Left lung (tissue), 10 donors: ENCODE data around the gene FUT2. TPM values are rescaled to one million over a fixed set of nuclear protein-coding genes. Genes with fewer than 3 reads are reported as not detected.

Experiments used
- ATAC-seq: fragments of 200-7000 bp; cut with Tn5 transposase; one replicate; pipeline ENCODE4 v1.9.1; 2020; ENCODE audit warnings: moderate library complexity
- DNase-seq, 4 donors: peaks; one replicate each; pipeline ENCODE4 v3.0.0-alpha.2; 2013 to 2020
- H3K27ac ChIP-seq, 2 donors: fragments of 200-600 bp; sonication (generic) in 1 of 2; one replicate each; pipeline versions ENCODE4 v1.5.0 to v1.8.0; 2020 to 2021
- H3K27me3 ChIP-seq, 2 donors: fragments of 200-600 bp; sonication (generic) in 1 of 2; one replicate each; pipeline versions ENCODE4 v1.5.0 to v1.8.0; 2020 to 2021
- H3K36me3 ChIP-seq, 2 donors: fragments of 200-600 bp; sonication (generic) in 1 of 2; one replicate each; pipeline versions ENCODE4 v1.5.0 to v1.8.0; 2020 to 2021
- H3K4me1 ChIP-seq, 2 donors: fragments of 200-600 bp; one replicate each; pipeline ENCODE4 v1.8.0; 2021
- H3K4me3 ChIP-seq, 2 donors: fragments of 200-600 bp; sonication (generic) in 1 of 2; one replicate each; pipeline versions ENCODE4 v1.5.0 to v1.8.0; 2020 to 2021; ENCODE audit warnings: mild to moderate bottlenecking in 1 of 2
- H3K9me3 ChIP-seq, 2 donors: fragments of 200-600 bp; sonication (generic) in 1 of 2; one replicate each; pipeline versions ENCODE4 v1.5.0 to v1.8.0; 2020 to 2021
- intact Hi-C, 2 donors: fragments of 100-400 bp; cut with DNase I; formaldehyde crosslinking; loops; one replicate each; pipeline versions ENCODE4 v1.11.2 to v1.14.2; 2022
- polyA plus RNA-seq, 6 donors: library from polyadenylated mRNA; unstranded; fragments of 120-200 nt; gene quantifications; one replicate each; pipeline ENCODE4 v1.2.1, GENCODE V29; 2013; ENCODE audit not compliant: insufficient read length in 6 of 6
- total RNA-seq, 2 donors: library from RNA; stranded (reverse); fragmentation: NEBNext Ultra II Directional; extraction: Animal tissue kit (Norgen Biotek cat#: 25700); gene quantifications; one replicate each; pipeline ENCODE4 v1.2.1, GENCODE V29; 2021
- TF ChIP-seq, protein P1 (sequence below), 2 donors: fragments of 200-600 bp; sonication (generic) in 1 of 2; IDR thresholded peaks; one replicate each; pipeline versions ENCODE4 v1.5.0 to v1.8.0; 2021; ENCODE audit warnings: antibody characterized with exemption in 2 of 2
- donor health status: DM: no; HTN: yes; CAD: no.
- donor health status: DM: no; HTN: no; CAD: no.

The FUT2 gene
- total and polyA plus RNA-seq, 8 donors = 1.1 to 3.7 (median 2.7) TPM

DNA sequence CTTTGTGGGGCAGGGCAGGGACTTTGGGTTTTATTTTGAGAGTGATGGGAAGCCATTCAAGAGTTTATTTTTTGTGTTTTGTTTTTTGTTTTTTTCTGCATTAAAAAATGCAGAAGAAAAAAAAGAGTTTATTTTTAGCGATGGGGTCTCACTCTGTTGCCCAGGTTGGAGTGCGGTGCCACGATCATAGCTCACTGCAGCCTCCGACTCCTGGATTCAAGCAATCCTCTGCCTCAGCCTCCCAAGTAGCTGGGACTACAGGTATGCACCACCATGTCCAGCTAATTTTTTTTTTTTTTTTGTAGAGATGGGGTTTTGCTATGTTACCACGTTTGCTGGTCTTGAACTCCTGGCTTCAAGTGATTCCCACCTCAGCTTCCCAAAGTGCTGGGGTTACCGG is 37.3 kb upstream of the FUT2 start:
- DNase-seq (no peak), ATAC-seq (no peak)
- peaks cover 5 to 13% of the 10 kb centered on the region in 2 donors for H3K4me1 ChIP-seq
- TF ChIP-seq, protein P1, sequence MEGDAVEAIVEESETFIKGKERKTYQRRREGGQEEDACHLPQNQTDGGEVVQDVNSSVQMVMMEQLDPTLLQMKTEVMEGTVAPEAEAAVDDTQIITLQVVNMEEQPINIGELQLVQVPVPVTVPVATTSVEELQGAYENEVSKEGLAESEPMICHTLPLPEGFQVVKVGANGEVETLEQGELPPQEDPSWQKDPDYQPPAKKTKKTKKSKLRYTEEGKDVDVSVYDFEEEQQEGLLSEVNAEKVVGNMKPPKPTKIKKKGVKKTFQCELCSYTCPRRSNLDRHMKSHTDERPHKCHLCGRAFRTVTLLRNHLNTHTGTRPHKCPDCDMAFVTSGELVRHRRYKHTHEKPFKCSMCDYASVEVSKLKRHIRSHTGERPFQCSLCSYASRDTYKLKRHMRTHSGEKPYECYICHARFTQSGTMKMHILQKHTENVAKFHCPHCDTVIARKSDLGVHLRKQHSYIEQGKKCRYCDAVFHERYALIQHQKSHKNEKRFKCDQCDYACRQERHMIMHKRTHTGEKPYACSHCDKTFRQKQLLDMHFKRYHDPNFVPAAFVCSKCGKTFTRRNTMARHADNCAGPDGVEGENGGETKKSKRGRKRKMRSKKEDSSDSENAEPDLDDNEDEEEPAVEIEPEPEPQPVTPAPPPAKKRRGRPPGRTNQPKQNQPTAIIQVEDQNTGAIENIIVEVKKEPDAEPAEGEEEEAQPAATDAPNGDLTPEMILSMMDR (IDR thresholded peaks at IDR 0.05) = no peak
- H3K36me3 ChIP-seq = no peaks in the 10 kb centered on the region
- intact Hi-C loops = no loop called here
- no peak overlapping the region for H3K4me3 ChIP-seq
- no peaks in the 10 kb centered on the region for H3K27me3 ChIP-seq
- H3K9me3 ChIP-seq = no peaks in the 10 kb centered on the region
- H3K27ac ChIP-seq = no peak overlapping the region

DNA sequence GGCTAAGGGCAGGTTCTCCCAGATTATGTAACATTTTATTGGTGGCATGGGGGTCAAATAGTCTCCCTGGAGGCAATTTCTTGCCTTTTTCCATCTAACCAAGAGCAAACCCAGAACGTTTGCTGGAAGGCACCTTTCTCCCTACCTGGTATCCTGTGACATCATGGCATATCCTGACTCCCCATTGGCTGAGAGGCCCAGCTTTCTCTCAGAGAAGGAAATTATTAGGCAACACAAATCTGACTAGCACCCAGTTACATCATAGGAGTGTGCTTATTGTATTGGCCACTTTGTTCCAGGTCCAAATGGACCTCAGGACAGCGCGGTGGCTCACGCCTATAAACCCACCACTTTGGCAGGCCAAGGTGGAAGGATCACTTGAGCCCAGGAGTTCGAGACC is 36.0 kb upstream of the FUT2 start:
- intact Hi-C loops = no loop called here
- Histone ChIP-seq H3K4me3 (no peak overlapping the region), H3K9me3 (no peaks in the 10 kb centered on the region), H3K4me1 (peaks cover 5 to 13% of the 10 kb centered on the region in 2 donors), H3K36me3 (no peaks in the 10 kb centered on the region), H3K27ac (no peak overlapping the region), H3K27me3 (no peaks in the 10 kb centered on the region)
- TF ChIP-seq, protein P1 (IDR thresholded peaks at IDR 0.05) = no peak
- no peak for DNase-seq
- ATAC-seq = peak; percentile 67

DNA sequence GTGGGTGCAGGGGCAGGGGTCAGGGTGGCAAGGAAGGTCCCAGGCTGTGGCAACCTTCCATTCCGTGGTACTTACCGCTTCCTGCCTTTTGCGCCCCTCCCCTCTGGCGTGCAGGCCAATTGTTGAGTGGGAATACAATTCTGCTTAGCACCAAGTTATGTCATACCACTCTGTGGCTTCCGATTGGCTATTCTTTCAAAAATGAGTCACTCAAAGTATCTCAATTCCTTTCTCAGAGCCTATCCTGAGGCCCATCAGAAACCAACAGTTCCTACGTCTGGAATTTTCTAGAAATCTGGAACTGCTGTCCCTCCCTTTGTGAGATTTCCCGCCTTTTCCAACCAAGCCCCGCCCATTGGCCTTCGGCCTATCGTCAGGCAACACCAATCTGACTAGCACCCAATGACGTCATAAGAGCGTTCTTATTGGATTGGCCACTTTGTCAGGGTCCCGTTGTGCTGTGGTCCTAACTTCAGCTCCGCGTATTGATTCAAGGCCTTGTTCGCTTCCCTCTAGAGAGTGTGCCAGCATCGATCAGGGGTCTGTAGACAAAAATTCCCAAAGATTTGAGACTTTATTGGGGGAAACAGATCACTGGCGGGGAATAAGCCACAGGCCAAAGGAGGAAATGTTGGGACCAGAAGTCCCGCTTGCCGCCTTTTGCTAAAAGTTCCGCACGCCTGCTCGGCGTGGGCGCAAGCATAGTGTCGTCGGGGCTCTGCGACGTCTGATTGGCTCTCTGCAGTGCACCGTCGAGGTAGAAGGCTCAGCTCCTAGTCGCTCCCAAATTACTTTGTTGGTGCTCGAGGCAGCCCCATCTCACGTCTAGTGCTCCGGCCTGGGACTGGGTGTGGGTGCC is 34.7 kb upstream of the FUT2 start:
- DNase-seq (peak; percentile 68 to 88 (median 82)), ATAC-seq (peak; percentile 91)
- intact Hi-C loops = no loop called here
- Histone ChIP-seq H3K36me3 (no peaks in the 10 kb centered on the region), H3K27me3 (no peaks in the 10 kb centered on the region), H3K4me3 (no peak overlapping the region), H3K27ac (peak overlapping the region; percentile 58 to 67), H3K4me1 (peaks cover 5 to 13% of the 10 kb centered on the region in 2 donors), H3K9me3 (no peaks in the 10 kb centered on the region)
- TF ChIP-seq, protein P1 (IDR thresholded peaks at IDR 0.05) = no peak

DNA sequence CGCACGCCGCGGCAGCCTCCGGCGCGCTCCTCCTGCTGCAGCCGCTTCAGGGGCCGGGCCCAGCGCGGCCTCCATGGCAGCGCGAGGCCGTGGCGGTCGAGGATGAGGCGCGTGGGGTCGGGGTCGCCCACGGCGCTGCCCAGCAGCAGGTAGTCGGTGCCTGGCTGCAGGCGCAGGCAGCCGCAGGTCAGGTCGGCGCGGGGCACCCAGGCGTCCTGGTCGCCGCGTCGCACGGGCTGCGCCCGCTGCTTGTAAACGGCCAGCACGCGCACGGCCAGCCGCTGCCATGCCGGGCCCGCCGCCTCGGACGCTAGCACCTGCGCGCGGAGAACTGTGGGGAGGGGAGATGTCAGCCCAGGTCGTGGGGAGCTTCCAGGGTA is 34.1 kb upstream of the FUT2 start:
- intact Hi-C loops = no loop called here
- no peaks in the 10 kb centered on the region for H3K27me3 ChIP-seq
- H3K9me3 ChIP-seq = no peaks in the 10 kb centered on the region
- peaks cover 5 to 13% of the 10 kb centered on the region in 2 donors for H3K4me1 ChIP-seq
- no peak overlapping the region for H3K4me3 ChIP-seq
- ATAC-seq = no peak
- peak overlapping the region in 1 of 2 donors; percentile 67 for H3K27ac ChIP-seq
- peak in 1 of 4 donors; percentile 77 for DNase-seq
- H3K36me3 ChIP-seq = no peaks in the 10 kb centered on the region
- TF ChIP-seq, protein P1 (IDR thresholded peaks at IDR 0.05) = no peak

DNA sequence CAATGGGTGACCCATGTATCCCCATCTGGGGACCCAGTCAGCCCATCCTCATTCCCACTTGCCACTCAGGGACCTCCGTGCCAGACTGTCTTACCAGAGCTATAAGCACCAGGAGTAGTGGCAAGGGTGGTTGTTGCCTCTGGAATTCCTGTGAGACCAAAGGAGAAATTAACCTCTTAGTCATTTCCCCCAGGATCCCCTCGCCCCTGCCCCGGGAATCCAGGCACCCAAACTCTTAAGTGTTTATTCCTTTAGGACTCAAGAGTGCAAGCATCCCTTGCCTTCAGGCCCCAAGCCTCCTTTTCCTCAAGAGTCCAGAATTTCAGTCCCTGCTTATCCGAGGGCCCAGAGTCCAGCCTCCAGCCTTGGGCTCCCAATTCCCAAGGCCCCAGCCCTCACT is 32.1 kb upstream of the FUT2 start:
- intact Hi-C loops = no loop called here
- Histone ChIP-seq H3K36me3 (no peaks in the 10 kb centered on the region), H3K9me3 (no peaks in the 10 kb centered on the region), H3K4me3 (no peak overlapping the region), H3K27ac (no peak overlapping the region), H3K27me3 (no peaks in the 10 kb centered on the region), H3K4me1 (peaks cover 5 to 13% of the 10 kb centered on the region in 2 donors)
- ATAC-seq = no peak
- DNase-seq = no peak
- TF ChIP-seq, protein P1 (IDR thresholded peaks at IDR 0.05) = no peak
